Right hindlimb (tissue), 1 donor: Measurements from ENCODE around the gene NOX3.
"Not testable (repeated sequence)": the region's sequence is repeated elsewhere in the genome, so short reads cannot be mapped to it uniquely, and the experiment has no call there.

Experiments used
- DNase-seq: peaks from one replicate; pipeline ENCODE4 v3.0.0-alpha.2; 2018

The NOX3 gene

DNA sequence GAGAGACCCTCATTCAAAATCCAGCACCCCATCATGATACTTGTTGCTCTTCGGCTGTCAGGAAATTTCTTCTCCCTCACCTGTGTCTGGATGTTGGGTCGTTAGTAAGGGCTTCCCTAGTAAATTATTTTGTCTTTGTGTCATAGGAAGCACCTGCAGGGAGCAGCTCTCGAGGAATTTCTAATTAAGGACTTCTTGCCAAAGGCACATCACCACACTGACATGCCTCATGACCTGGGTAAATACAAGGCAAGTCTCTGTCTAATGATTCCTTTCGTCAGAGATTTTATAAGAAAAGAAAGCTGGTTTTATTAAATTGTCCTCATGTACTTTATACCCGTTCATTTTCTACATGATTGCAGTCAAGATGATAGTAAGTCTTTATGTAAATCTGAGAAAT, at the start of gene NOX3:
NOX3 (minus strand) TSS at position 74 of the 400 bp plus-strand sequence; CDS start at position 35, 39 bp downstream.
- DNase-seq, result no peak

- DNase-seq, result no peak
Measured at GRCh38 chr6:155504848-155505607, 49.4 kb upstream of the NOX3 start.

GRCh38 chr6:155502393-155502792, 46.8 kb upstream of the NOX3 start:
- no peak for DNase-seq

GRCh38 chr6:155499574-155499973, 43.9 kb upstream of the NOX3 start:
- no peak for DNase-seq

DNA sequence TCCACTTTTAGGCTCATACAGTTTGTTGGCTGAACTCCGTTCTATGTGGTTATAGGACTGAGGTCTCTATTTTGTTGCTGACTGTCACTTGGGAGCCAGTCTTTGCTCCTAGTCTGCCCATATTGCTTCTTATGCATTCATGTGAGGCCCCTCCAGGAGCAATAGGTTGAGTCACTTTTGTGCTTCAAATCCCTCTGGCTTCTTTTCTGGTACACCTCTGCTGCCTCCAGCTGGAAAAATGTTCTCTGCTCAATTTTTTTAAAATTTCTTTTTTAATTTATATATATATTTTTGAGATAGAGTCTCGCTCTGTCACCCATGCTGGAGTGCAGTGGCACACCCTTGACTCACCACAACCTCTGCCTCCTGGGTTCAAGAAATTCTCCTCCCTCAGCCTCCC, 42.7 kb upstream of the NOX3 start:
- DNase-seq, result no peak

- DNase-seq, result no peak
Measured at GRCh38 chr6:155497273-155497672, 41.6 kb upstream of the NOX3 start.

GRCh38 chr6:155495011-155495768, 39.6 kb upstream of the NOX3 start:
- DNase-seq, result peak; percentile 32

DNA sequence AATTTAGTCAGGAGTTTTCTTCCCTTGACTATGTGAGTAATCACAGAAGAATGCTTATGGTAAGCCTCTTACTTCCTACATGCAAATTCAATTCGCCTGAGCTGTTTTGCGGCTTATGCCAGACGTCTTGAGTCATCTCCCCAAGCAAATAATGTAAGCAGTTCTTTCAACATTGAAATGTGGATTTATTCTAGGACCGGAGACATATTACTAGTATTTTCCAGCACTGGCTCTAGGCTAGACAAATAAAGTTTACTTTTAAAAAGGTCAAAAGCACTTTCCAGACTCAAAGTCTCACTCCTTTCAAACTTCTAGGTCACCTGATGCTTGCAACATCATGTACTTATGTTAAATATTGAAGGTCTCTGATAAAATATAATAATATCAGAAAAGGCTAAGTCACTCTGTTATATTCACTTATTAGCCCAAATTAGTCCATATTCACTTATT, 38.1 kb upstream of the NOX3 start:
- DNase-seq, result peak; percentile 74

DNA sequence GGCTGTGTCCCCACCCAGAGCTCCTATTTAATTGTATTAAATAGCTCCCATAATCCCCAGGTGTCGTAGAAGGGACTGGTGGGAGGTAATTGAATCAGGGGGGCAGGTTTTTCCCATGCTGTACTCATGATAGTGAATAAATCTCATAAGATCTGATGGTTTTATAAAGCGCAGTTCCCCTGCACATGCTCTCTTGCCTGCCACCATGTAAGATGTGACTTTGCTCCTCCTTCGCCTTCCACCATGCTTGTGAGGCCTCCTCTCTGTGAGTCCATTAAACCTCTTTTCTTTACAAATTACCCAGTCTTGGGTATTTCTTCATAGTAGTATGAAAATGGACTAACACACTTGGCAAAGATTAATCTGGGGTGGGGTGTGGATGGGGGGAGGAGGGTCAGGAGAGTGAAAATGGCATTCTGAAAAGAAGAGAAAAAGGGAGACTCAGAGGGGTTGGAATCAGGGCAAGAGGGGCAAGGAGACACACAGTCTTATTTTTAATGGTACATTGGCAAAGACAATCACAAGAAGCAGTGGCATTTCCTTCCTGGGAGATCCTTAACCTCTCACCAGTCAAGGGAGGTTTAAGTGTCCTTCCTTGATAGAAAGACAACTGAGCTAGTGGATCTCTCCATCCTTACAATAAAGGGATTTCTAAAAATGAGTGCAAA, 37.5 kb upstream of the NOX3 start:
- no peak for DNase-seq

DNA sequence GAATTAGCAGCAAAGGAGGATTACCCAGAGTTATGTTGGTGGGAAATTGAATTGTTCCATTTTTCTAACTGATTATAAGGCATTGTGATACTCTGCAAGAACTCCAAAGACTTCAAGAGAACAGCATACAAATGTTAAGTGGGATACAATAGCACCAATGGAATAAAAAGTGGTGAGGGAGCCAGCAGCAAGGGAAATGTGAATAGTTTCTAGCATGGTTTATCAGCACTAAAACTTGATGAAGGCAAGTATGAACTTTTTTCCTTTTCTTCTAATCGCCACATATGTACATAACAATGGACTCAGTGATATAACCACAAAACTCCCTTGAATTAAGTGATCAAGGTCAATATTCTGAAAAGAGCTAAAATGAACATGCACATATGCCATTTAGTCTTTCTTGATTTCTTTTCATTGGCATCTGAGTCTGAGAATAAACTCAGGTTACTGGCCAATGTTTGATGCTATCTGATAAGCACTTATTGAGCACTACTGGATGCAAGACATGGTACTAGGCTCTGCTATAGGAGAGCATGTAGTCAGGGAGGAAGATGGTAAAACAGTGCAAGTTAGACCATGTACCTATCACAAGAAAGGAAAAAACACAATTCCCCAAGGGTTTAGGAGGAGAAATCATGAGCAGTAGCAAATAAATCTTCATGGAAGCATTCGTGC, 36.6 kb upstream of the NOX3 start:
- DNase-seq, result no peak

DNA sequence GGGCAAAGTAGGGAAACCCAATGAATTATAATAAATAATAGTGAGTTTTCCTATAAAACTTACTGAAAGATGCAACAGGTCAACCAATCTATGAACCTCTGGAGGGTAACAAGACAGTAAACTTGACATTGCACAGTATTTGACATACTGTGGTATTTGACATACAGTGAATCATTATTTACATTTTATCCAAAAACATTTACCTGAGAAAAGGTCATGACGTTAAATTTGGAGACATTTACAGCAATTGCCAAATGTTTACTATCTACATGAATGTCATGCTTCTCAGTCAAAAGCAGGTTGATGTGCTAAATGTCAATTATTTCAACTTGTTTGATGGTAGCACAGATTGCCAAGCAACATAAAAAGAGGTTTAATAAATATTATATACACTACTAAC, 35.8 kb upstream of the NOX3 start:
- no peak for DNase-seq

GRCh38 chr6:155488197-155488596, 32.6 kb upstream of the NOX3 start:
- DNase-seq, result not testable (repeated sequence)

- no peak for DNase-seq
Measured at GRCh38 chr6:155487371-155488130, 31.9 kb upstream of the NOX3 start.

DNA sequence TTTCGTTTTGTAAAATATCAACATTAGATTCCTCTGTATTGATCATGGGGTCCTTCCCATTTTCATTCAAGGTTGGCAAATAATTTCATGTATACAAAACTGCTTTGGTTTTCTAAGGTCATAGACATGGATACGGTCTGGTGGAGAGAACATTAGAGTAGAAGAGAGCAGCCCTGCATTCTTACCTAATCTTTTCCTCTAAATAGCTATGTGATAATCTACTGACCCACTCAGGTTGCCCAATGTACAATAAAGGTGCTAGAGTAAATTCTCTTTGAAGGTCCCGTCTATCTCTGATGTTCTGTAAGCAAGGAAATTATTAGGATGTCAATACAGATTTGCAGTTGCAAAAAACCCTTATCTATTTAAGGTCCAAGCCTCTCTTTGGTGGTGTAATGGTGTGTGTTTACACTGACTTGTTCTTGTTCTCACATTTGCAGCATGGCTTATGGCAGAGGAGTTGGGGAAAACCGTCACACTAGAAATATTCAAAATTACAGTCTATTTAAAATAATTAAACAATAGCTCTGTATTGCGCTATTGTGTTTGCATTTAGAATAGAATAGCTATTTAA, 31.2 kb upstream of the NOX3 start:
- DNase-seq, result no peak

DNA sequence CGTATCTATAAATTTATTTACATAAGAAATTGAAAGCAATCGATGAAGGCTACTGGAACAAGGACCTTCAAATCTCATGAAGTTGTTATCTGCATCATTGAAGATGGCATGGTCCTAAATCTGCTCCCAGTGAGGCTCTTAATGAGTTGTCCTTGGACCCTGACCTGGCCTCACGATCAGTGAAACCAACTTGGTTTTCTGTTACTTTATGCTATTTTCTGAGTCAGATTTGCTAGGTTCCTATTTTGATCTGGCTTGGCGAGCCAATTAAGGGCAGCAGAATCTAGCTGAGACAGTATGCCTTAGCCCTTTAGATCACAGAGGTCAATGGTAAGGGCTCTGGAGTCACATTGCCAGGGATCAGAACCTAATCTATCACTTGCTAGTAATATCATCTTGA, 30.1 kb upstream of the NOX3 start:
- DNase-seq, result no peak

- DNase-seq, result no peak
Measured at GRCh38 chr6:155483858-155484257, 28.2 kb upstream of the NOX3 start.

DNA sequence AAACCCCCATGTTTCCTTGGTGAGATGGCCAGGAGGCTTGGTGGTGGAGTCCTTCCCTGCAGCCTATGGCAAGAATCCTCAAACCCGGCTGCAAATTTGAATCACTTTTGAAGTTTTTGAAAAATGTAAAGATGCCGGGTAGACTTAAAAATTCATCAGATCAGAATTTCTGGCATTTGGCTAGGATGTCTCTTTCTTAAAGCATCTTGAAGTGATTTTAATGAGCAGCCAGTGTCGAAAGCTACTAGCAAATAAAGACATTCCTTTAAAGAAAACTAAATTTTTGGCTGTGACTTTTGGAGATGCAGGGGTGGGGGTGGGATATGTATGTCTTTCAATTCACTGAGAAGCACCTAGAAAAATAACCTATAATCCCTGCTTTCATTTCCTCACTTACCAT, 25.6 kb upstream of the NOX3 start:
- no peak for DNase-seq

GRCh38 chr6:155473741-155474140, 18.1 kb upstream of the NOX3 start:
- no peak for DNase-seq

- DNase-seq, result no peak
Measured at GRCh38 chr6:155472886-155473285, 17.2 kb upstream of the NOX3 start.

- DNase-seq, result not testable (repeated sequence)
Measured at GRCh38 chr6:155470979-155471616, 15.5 kb upstream of the NOX3 start.

DNA sequence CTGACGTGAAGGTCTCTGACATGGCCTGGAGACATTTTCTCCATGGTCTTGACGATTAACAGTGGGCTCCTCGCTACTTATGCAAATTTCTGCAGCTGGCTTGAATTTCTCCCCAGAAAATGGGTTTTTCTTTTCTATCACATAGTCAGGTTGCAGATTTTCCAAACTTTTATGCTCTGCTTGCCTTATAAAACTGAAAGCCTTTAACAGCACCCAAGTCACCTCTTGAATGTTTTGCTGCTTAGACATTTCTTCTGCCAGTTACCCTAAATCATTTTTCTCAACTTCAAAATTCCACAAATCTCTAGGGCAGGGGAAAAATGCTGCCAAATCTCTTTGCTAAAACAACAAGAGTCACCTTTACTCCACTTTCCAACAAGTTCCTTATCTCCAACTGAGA, 12.9 kb upstream of the NOX3 start:
- DNase-seq, result not testable (repeated sequence)
